Motor neuron (in vitro differentiated cells): Measurements from ENCODE around the gene DDX31. TPM values are rescaled to one million over a fixed set of nuclear protein-coding genes. Genes with fewer than 3 reads are reported as not detected.

ENCODE experiments used
- ATAC-seq, 8 experiments: fragments of 200-7000 bp; cut with Tn5 transposase; replicated peaks in 6 of 8; 2 replicates each; pipeline ENCODE4 v1.8.0; 2021; ENCODE audit warnings: mild to moderate bottlenecking in 8 of 8, moderate library complexity in 8 of 8
- H3K27ac ChIP-seq, 2 donors: fragments of 250-450 bp; sonication (Bioruptor Pico); 2 replicates each; pipeline ENCODE4 v1.9.0; 2021; ENCODE audit warnings: antibody characterized with exemption in 2 of 2, mild to moderate bottlenecking in 2 of 2, moderate library complexity in 1 of 2
- H3K4me1 ChIP-seq, 2 donors: fragments of 250-450 bp; sonication (Bioruptor Pico); replicated peaks in 1 of 2; 2 replicates each; pipeline ENCODE4 v1.6.1; 2021; ENCODE audit warnings: antibody characterized with exemption in 2 of 2, mild to moderate bottlenecking in 2 of 2, moderate library complexity in 1 of 2
- H3K4me3 ChIP-seq, 5 donors: fragments of 250-450 bp; sonication (Bioruptor Pico); 2 replicates each; pipeline ENCODE4 v1.9.0; 2021; ENCODE audit warnings: antibody characterized with exemption in 5 of 5, mild to moderate bottlenecking in 5 of 5, moderate library complexity in 4 of 5
- WGBS, 10 experiments: fragments of 450-650 bp; shearing (Covaris generic); methylation state at CpG; one replicate each; pipeline ENCODE4 v1.0.0; 2022; 5-methylcytosine and 5-hydroxymethylcytosine counted together
- in situ Hi-C, 9 experiments: fragments of 400-800 bp; cut with MboI; loops; one replicate each; pipeline ENCODE4 v1.15.0; 2021; ENCODE audit warnings: low sequenced_read_pairs in 9 of 9, low pct_unique_long_range_greater_than_20kb in 2 of 9; ENCODE audit not compliant: unreplicated experiment in 9 of 9
- total RNA-seq, 8 experiments: library from RNA; unstranded; fragments of 300-600 nt; gene quantifications; 2 replicates each; pipeline versions ENCODE4 v1.2.3 to v1.2.4, GENCODE V29; 2022

DDX31 gene
- total RNA-seq, 8 experiments from 2014 or later: 9.1 to 40.2 (median 13.5) TPM

- in situ Hi-C loops: no loop called here
- WGBS, 10 experiments: 0 to 100% (median 75%) methylated on average over 1 to 3 of the region's 4 CpGs; no CpG with 5 or more reads in 1 of the 10 experiments
- Histone ChIP-seq H3K4me1 (no peaks in the 10 kb centered on the region), H3K27ac (no peak overlapping the region), H3K4me3 (no peak overlapping the region)
- ATAC-seq: no peak
Observed at GRCh38 chr9:132698989-132699388, 29.2 kb upstream of the DDX31 start.

- Histone ChIP-seq H3K27ac (no peak overlapping the region), H3K4me1 (no peaks in the 10 kb centered on the region), H3K4me3 (no peak overlapping the region)
- in situ Hi-C loops: no loop called here
- ATAC-seq: no peak
Observed at GRCh38 chr9:132697230-132697629, 27.4 kb upstream of the DDX31 start.

- H3K4me1 ChIP-seq: no peaks in the 10 kb centered on the region
- ATAC-seq: peak in 1 of 8 experiments; percentile 41
- in situ Hi-C loops: no loop called here
- WGBS, 10 experiments: 14 to 90% (median 45%) methylated on average over 1 to 2 of the region's 2 CpGs; no CpG with 5 or more reads in 3 of the 10 experiments
- no peak overlapping the region for H3K4me3 ChIP-seq
- no peak overlapping the region for H3K27ac ChIP-seq
Observed at GRCh38 chr9:132694144-132694543, 24.4 kb upstream of the DDX31 start.

- Histone ChIP-seq H3K4me3 (no peak overlapping the region), H3K27ac (no peak overlapping the region), H3K4me1 (no peaks in the 10 kb centered on the region)
- WGBS, 10 experiments: 80 to 100% (median 100%) methylated on average over 1 of the region's 1 CpG; no CpG with 5 or more reads in 6 of the 10 experiments
- in situ Hi-C loops: no loop called here
- no peak for ATAC-seq
Observed at GRCh38 chr9:132690696-132691095, 20.9 kb upstream of the DDX31 start.

GRCh38 chr9:132683873-132684272 is 14.1 kb upstream of the DDX31 start:
- no peak for ATAC-seq
- no peak overlapping the region for H3K27ac ChIP-seq
- WGBS, 10 experiments: 83 to 100% (median 100%) methylated on average over 1 of the region's 1 CpG; no CpG with 5 or more reads in 3 of the 10 experiments
- H3K4me3 ChIP-seq: no peak overlapping the region
- in situ Hi-C loops: no loop called here
- H3K4me1 ChIP-seq: no peaks in the 10 kb centered on the region

GRCh38 chr9:132681561-132681960 is 11.8 kb upstream of the DDX31 start:
- in situ Hi-C loops: no loop called here

GRCh38 chr9:132679946-132680625 is 10.3 kb upstream of the DDX31 start:
- Histone ChIP-seq H3K4me1 (no peaks in the 10 kb centered on the region), H3K27ac (no peak overlapping the region), H3K4me3 (no peak overlapping the region)
- 84 to 100% (median 100%) methylated on average over 1 to 3 of the region's 3 CpGs; no CpG with 5 or more reads in 1 of the 10 experiments for WGBS, 10 experiments
- in situ Hi-C loops: no loop called here
- ATAC-seq: no peak

More at GRCh38 chr9:132681561-132681960, 11.8 kb upstream of the DDX31 start:
- Histone ChIP-seq H3K4me3 (no peak overlapping the region), H3K27ac (no peak overlapping the region), H3K4me1 (no peaks in the 10 kb centered on the region)
- 80 to 100% (median 96%) methylated on average over 1 to 4 of the region's 5 CpGs; no CpG with 5 or more reads in 1 of the 10 experiments for WGBS, 10 experiments
- ATAC-seq: no peak

GRCh38 chr9:132677976-132678375 is 8.2 kb upstream of the DDX31 start:
- in situ Hi-C loops: no loop called here
- no peak for ATAC-seq

GRCh38 chr9:132674485-132674884 is 4.7 kb upstream of the DDX31 start:
- no peak overlapping the region for H3K27ac ChIP-seq
- no peak for ATAC-seq
- 60 to 100% (median 77%) methylated on average over 1 to 4 of the region's 4 CpGs; no CpG with 5 or more reads in 2 of the 10 experiments for WGBS, 10 experiments
- H3K4me1 ChIP-seq: peaks cover 0 to 11% of the 10 kb centered on the region in 2 donors
- no peak overlapping the region for H3K4me3 ChIP-seq
- in situ Hi-C loops: no loop called here

More at GRCh38 chr9:132677976-132678375, 8.2 kb upstream of the DDX31 start:
- WGBS, 10 experiments: 95 to 100% (median 100%) methylated on average over 1 to 5 of the region's 8 CpGs; no CpG with 5 or more reads in 1 of the 10 experiments
- Histone ChIP-seq H3K27ac (no peak overlapping the region), H3K4me3 (no peak overlapping the region), H3K4me1 (no peaks in the 10 kb centered on the region)

GRCh38 chr9:132673355-132673754 is 3.6 kb upstream of the DDX31 start:
- peak in 2 of 8 experiments; percentile 6 to 11 for ATAC-seq
- in situ Hi-C loops: no loop called here
- WGBS, 10 experiments: 0 to 90% (median 56%) methylated on average over 1 to 6 of the region's 6 CpGs; no CpG with 5 or more reads in 1 of the 10 experiments
- H3K27ac ChIP-seq: no peak overlapping the region
- no peak overlapping the region for H3K4me3 ChIP-seq
- peaks cover 4 to 15% of the 10 kb centered on the region in 2 donors for H3K4me1 ChIP-seq

- WGBS, 10 experiments: 0 to 100% (median 55%) methylated on average over 1 to 5 of the region's 5 CpGs; no CpG with 5 or more reads in 1 of the 10 experiments
- Histone ChIP-seq H3K4me1 (peaks cover 4 to 15% of the 10 kb centered on the region in 2 donors), H3K4me3 (peak overlapping the region in 1 of 5 donors; percentile 99), H3K27ac (no peak overlapping the region)
- ATAC-seq: no peak
- in situ Hi-C loops: no loop called here
Observed at GRCh38 chr9:132672413-132672690, 2.6 kb upstream of the DDX31 start.

- Histone ChIP-seq H3K27ac (no peak overlapping the region), H3K4me3 (peak overlapping the region; percentile 77 to 99 (median 84)), H3K4me1 (peaks cover 4 to 15% of the 10 kb centered on the region in 2 donors)
- in situ Hi-C loops: no loop called here
- WGBS, 10 experiments: 71 to 100% (median 91%) methylated on average over 2 to 6 of the region's 6 CpGs
- no peak for ATAC-seq
Observed at GRCh38 chr9:132671620-132672412, 2.0 kb upstream of the DDX31 start.
